ENCODE measurements around the gene ORC5.
"Not testable (repeated sequence)": the region's sequence is repeated elsewhere in the genome, so short reads cannot be mapped to it uniquely, and the experiment has no call there.

Gene ORC5

GRCh38 chr7:104179178-104179577 is 28.6 kb downstream of the ORC5 start:
- no peak for DNase-seq

DNA sequence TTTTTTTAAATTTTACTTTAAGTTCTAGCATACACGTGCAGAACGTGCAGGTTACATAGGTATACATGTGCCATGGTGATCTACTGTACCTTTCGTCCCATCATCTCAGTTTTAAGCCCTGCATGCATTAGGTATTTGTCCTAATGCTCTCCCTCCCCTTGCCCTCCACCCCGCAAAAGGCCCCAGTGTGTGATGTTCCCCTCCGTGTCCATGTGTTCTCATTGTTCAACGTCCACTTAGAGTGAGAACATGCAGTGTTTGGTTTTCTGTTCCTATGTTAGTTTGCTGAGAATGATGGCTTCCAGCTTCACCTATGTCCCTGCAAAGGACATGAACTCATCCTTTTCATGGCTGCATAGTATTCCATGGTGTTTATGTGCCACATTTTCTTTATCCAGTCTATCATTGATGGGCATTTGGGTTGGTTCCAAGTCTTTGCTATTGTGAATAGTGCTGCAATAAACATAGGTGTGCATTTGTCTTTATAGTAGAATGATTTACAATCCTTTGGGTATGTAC is 30.2 kb downstream of the ORC5 start:
- not testable (repeated sequence) for DNase-seq

DNA sequence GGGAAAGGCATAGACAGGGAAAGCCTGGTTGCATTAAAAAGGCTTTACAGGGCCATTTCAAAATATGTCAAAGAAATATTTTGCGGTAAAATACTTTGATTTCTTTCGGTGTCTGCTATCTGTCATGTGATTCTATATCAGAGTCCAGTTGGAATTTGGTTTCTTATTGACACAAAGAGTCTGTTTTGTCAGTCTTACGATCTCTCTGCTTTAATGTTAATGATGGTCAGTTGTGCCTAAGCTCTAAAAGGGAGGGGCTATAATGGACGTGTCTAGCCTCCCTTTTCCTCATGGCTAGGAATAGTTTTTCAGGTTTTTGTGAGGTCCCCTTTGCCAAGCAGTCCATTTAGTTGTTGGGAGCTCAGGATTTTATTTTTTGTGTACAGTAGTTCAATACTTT is 31.5 kb downstream of the ORC5 start:
- DNase-seq, result no peak

GRCh38 chr7:104175361-104175984 is 32.3 kb downstream of the ORC5 start:
- no peak for DNase-seq

GRCh38 chr7:104174798-104175197 is 33.0 kb downstream of the ORC5 start:
- no peak for DNase-seq

DNA sequence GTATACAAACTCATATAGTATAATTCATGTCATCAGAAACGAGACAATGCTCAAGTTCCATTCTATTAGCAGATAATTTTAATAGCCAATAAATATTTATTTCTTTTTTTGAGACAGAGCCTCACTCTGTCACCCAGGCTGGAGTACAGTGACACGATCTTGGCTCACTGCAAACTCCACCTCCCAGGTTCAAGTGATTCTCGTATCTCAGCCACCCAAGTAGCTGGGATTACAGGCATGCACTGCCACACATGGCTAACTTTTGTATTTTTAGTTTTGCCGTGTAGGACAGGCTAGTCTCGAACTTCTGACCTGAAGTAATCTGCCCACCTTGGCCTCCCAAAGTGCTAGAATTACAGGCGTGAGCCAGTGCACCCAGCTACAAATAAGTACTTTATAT is 45.7 kb downstream of the ORC5 start:
- no peak for DNase-seq

DNA sequence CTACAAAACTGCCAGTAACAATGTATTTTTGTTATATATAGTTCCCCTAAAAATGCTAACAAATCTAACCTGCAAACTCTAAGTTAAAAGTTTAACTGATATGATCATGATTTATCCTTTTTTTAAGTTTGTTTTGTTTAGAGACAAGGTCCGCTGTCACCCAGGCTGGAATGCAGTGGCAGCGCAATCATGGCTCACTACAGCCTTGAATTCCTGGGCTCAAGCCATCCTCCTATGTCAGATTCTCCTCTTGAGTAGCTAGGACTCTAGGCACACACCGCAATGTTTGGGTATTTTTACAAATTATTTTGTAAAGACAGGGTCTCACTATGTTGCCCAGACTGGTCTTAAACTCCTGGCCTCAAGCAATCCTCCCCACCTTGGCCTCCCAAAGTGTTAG is 46.6 kb downstream of the ORC5 start:
- DNase-seq, result no peak

GRCh38 chr7:104160375-104160774 is 47.4 kb downstream of the ORC5 start:
- no peak for DNase-seq

- DNase-seq, result no peak
Observed at GRCh38 chr7:104156842-104157277, 51.0 kb downstream of the ORC5 start.

GRCh38 chr7:104153287-104153686 is 54.5 kb downstream of the ORC5 start:
- DNase-seq, result no peak

DNA sequence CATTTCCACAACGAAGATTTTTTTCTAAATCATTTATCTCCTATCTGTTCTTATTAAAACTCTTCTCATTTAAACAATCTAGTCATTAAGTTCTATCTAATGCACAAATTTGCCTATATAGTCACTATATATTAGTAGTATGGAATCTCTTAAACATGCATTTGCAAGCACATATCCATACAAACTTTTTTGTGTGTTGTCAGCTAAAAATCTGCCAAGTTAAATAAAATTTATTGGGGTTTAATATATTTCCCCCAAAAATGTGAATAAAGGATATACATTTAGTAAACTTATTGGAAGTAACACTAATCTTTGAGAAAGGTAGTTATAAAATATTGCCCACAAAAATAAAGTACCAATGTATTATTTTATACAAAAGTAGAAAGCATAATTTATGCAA is 55.3 kb downstream of the ORC5 start:
- DNase-seq, result no peak

DNA sequence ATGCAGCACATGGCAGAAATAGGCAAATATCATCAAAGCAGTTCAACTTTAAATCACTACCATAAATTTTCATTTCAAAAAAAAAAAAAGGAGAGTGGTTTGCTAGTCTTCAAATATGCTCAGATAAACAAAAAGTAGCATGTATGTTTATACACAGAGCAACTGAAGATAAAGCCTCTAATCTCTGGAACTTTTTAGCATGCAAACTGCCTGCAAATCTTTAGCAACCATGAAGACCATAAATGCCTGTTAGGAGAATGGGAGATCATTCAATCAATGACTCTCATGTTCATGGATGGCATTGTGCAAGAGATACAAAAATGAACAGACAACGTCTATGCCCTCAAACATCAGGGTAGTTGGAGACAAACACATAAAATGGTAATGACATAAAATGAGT is 57.3 kb downstream of the ORC5 start:
- DNase-seq, result no peak

DNA sequence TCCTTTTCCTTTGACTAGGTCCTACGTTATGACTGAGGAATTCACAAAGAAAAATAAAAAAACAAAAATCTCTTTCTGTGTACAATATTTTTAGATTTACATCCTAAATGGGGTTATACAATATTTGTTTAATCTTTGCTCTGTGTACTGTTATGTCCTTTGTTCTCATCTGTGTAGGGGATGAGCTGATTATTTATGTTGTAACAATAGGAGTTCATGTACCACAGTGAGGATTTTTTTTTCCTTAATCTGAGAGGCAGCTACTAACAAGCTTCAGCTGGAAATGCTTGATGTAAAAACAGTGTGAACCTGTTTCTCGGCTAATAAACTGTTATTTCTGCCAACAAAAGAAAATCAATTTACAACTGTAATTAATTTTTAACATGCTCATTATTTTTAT is 58.0 kb downstream of the ORC5 start:
- no peak for DNase-seq

DNA sequence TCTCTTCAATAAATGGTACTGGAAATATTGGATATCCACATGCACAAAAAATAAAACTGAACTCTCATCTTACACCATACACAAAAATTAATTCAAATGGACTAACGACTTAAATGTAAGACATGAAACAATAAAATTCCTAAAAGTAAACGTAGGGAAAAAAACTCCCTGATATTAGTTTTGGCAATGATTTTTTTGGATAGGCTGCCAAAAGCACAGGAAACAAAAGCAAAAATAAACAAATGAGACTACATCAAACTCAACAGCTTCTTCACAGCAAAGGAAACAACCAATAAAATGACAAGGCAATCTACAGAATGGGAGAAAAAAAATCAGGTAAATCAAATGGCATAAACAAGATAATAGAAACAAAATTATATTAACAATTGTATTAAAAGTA is 65.7 kb downstream of the ORC5 start:
- no peak for DNase-seq

- DNase-seq, result no peak
Observed at GRCh38 chr7:104137971-104138370, 69.8 kb downstream of the ORC5 start.

DNA sequence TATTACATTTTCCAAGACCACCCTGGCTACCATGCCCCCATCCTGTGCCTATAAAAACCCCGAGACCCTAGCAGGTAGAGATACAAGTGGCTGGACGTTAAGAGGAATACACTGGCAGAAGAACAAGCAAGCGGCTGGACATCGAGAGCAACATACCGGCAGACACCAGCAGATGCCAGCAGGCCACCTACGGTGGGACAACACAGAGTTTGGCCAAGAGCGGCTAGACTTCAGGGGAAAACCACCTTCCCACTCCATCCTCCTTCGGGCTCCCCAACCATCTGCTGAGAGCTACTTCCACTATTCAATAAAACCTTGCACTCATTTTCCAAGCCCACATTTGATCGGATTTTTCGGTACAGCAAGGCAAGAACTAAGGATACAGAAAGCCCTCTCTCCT is 70.3 kb downstream of the ORC5 start:
- DNase-seq, result no peak

GRCh38 chr7:104136981-104137380 is 70.8 kb downstream of the ORC5 start:
- DNase-seq, result no peak

DNA sequence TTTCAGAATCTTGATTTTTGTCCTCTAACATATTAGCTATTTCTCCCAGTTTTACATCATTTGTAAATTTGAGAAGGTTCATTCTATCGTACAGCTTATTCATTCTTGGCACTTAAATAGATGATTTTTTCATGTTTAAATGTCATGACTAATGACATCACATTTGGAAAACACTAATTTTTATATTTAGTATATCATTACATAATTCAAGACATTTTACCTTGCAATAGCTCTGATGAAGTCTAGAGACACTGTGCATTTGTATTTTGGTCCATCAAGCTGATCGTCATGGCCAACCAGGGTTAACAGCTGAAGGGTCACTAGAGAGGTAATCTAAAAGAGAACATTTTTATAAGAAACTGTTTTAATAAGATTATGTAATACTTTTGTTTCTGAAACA is 71.3 kb downstream of the ORC5 start:
- no peak for DNase-seq

- no peak for DNase-seq
Observed at GRCh38 chr7:104135760-104136558, 71.9 kb downstream of the ORC5 start.

- no peak for DNase-seq
Observed at GRCh38 chr7:104133238-104133637, 74.6 kb downstream of the ORC5 start.

DNA sequence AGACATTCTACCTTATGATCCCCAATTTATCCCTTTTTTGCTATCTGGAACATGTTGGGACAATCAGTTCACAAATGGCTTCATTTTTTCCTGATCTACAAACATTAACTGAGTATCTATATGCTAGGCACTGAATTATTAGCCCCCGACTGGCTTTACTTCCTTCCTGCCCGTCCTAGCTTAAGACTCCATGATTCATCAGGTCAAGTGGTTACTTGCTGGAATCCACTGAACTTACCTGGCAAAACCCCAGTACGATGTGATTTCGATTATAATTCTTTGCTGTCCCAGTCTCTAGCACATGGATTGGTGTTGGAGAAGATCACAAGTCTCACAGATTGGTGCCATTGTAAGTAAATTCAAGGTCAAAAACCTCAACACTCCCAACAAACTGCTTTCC is 77.1 kb downstream of the ORC5 start:
- DNase-seq, result no peak

- DNase-seq, result no peak
Observed at GRCh38 chr7:104127204-104127603, 80.6 kb downstream of the ORC5 start.

- DNase-seq, result no peak
Observed at GRCh38 chr7:104126411-104126841, 81.4 kb downstream of the ORC5 start.

DNA sequence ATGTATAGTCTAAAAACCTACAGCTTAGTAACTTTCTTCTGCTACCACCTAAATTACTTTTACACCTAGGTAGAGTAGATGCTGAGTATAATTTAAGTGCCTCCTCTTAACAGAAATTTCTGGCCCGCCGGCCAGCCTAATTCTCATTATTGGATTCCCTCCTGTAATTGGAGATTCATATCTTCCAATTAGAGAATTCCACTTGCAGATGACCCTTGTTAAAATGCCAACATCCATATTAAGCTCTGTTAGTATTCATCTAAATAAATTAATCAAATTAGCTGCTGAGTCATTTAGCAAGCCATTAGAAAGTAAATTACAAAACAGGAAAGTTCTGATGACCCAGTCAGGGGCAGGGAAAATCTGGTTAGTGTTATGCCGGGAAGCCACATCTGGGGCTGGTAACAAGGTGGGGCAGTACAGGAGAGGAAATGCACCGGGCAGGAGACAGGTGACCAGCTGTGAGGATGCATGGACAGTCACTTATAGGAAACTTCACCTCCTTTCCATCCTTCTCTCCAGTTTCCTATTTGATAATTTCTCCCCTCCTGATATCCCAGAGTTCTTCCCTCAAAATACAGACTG is 82.8 kb downstream of the ORC5 start:
- DNase-seq, result no peak
